HG02840 (cell line): ENCODE results near the gene DGCR6L.
"Not testable (repeated sequence)": the region's sequence is repeated elsewhere in the genome, so short reads cannot be mapped to it uniquely, and the experiment has no call there.

Source experiments
- ATAC-seq: cut with Tn5 transposase; IDR thresholded peaks from one replicate; pipeline ENCODE4 v1.9.1; 2021; ENCODE audit warnings: mild to moderate bottlenecking, moderate library complexity, moderate number of reproducible peaks; ENCODE audit not compliant: unreplicated experiment, low FRiP score

DGCR6L gene

DNA sequence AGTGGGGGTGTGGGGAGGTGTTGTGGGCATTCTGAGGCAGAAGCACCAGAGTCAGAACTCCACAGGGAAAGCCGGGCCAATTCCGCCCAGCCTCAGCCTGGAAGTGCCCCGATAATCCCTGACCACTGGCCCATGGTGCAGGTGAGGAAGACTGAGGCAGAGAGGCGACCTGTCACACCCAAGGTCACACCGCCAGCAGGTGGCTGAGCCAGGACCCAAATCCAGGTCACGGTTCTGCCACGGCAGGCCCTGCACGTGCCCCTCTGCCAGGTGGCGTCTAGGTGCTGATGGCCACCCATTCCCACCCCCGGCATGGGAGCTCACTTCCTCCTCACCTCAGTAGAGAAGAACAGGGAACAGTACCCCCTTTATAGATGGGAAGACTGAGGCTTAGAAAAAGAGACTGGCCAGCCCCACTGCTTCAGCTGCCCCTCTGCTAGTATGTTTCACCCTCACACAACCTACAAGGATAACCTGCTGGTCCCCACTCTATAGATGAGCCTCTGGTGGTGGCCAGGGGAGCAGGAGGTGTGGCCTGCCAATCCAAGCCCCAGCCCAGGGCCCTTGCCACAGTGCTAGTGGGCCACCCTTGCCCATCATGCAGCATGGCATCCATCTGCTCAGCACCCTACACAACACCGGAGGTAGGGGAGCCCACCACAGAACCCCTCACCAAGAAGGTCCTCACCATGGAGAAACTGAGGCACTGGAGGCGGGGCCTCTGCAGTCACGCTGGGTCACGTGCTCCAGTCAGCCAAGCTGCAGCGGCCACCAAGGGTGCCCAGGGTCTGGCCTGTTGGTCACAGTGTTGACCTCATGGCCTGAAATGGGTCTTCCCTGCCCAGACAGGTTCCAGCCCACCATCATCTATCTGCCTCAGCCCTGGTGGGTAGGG, 53.8 kb downstream of the DGCR6L start:
- ATAC-seq = not testable (repeated sequence)

DNA sequence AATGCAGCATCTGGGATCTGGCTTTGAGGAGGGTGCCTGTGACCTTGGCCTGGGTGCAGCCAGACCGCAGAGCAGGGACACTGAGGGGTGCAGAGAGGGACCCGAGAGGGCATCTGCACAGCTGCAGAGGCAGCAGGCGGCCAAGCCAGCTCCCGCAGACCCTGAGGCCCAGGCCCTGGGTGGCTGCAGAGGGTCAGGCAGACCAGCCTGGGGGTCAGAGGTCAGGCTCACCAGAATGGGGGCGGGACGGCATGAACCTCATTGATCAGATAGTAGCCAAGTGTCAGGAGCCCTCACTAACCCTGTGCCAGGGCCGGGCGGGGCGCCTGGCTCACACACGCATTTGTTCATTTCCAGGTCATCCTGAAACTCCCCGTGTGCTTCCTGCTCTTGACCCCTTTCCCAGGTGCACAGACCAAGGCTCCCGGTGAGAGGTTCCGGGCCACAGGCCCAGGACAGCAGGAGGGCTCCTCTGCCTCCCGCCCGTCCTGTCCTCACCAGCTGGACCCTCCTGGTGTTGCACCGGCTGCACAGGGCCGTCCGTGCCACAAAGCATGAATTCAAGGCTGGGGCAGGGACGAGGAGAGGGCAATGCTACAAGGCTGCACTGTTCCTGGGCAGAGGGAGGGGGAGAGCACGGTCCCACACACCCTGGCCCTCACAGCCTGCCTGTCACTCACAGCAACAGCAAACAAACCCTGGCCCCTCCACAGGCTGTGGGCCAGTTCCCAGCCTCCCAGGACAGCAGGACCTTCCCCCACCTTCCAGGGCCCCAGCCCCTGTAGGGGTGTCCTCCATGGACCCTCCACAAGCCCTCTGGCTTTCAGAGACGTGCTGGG, 55.0 kb downstream of the DGCR6L start:
- no peak for ATAC-seq
